ENCODE results near the gene UBE2D2.

The UBE2D2 gene

GRCh38 chr5:139675213-139675612, 114.1 kb downstream of the UBE2D2 start:
- no peak for DNase-seq (ENCODE audit: low read depth in 3 of 3, low spot score in 1 of 3)

GRCh38 chr5:139675825-139676224, 114.7 kb downstream of the UBE2D2 start:
- no peak for DNase-seq (ENCODE audit: low read depth in 3 of 3, low spot score in 1 of 3)

GRCh38 chr5:139676406-139676805, 115.3 kb downstream of the UBE2D2 start:
- no peak for DNase-seq (ENCODE audit: low read depth in 3 of 3, low spot score in 1 of 3)

- no peak for DNase-seq (ENCODE audit: low read depth in 3 of 3, low spot score in 1 of 3)
Measured at GRCh38 chr5:139676951-139677735, 116.0 kb downstream of the UBE2D2 start.

All from stimulated activated CD4-positive, alpha-beta T cell treated with anti-CD3 and anti-CD28 coated beads, TNF-alpha, amount 100 ng/mL, for 1 hour (primary cell).